GM23248 (cell line): ENCODE data around the gene KRTAP3-1. TPM values are rescaled to one million over a fixed set of nuclear protein-coding genes. Genes with fewer than 3 reads are reported as not detected.
"Not testable (repeated sequence)": the region's sequence is repeated elsewhere in the genome, so short reads cannot be mapped to it uniquely, and the experiment has no call there.

ENCODE experiments used
- DNase-seq: peaks from one replicate; pipeline ENCODE4 v3.0.0-alpha.2; 2015
- H2AFZ ChIP-seq: fragments of 200-600 bp; sonication (generic); 2 replicates; pipeline ENCODE4 v1.6.1; 2016; ENCODE audit warnings: antibody characterized with exemption
- H3F3A ChIP-seq: fragments of 200-600 bp; sonication (generic); 2 replicates; pipeline ENCODE4 v1.6.1; 2016; ENCODE audit warnings: mild to moderate bottlenecking, antibody characterized with exemption, mixed run types; ENCODE audit not compliant: insufficient read depth
- H3K27ac ChIP-seq: fragments of 200-600 bp; sonication (generic); 2 replicates; pipeline ENCODE4 v1.5.1; 2016; ENCODE audit warnings: mild to moderate bottlenecking
- H3K27me3 ChIP-seq: fragments of 200-600 bp; sonication (generic); replicated peaks from 2 replicates; pipeline ENCODE4 v1.6.1; 2016; ENCODE audit warnings: mild to moderate bottlenecking; ENCODE audit not compliant: insufficient read depth
- H3K36me3 ChIP-seq: fragments of 200-600 bp; sonication (generic); 2 replicates; pipeline ENCODE4 v1.6.1; 2016; ENCODE audit warnings: low read depth, mild to moderate bottlenecking
- H3K4me1 ChIP-seq: fragments of 200-600 bp; sonication (generic); 2 replicates; pipeline ENCODE4 v1.6.1; 2016; ENCODE audit warnings: mild to moderate bottlenecking; ENCODE audit not compliant: insufficient read depth
- H3K4me2 ChIP-seq: fragments of 200-600 bp; sonication (generic); one replicate; pipeline ENCODE4 v1.6.1; 2016; ENCODE audit warnings: mild to moderate bottlenecking; ENCODE audit not compliant: unreplicated experiment
- H3K4me3 ChIP-seq: fragments of 200-600 bp; sonication (generic); 2 replicates; pipeline ENCODE4 v1.5.1; 2016; ENCODE audit warnings: mild to moderate bottlenecking
- H3K79me2 ChIP-seq: fragments of 200-600 bp; sonication (generic); 2 replicates; pipeline ENCODE4 v1.6.1; 2016; ENCODE audit warnings: mild to moderate bottlenecking; ENCODE audit not compliant: insufficient read depth
- H3K9ac ChIP-seq: fragments of 200-600 bp; sonication (generic); 2 replicates; pipeline ENCODE4 v1.6.1; 2016; ENCODE audit warnings: mild to moderate bottlenecking
- H3K9me2 ChIP-seq: fragments of 200-600 bp; sonication (generic); 2 replicates; pipeline ENCODE4 v1.6.1; 2016; ENCODE audit warnings: mixed run types, mild to moderate bottlenecking, moderate library complexity; ENCODE audit not compliant: insufficient read depth
- H3K9me3 ChIP-seq: fragments of 200-600 bp; sonication (generic); one replicate; pipeline ENCODE4 v1.6.1; 2017; ENCODE audit warnings: low read depth
- H4K20me1 ChIP-seq: fragments of 200-600 bp; sonication (generic); 2 replicates; pipeline ENCODE4 v1.6.0; 2016; ENCODE audit not compliant: insufficient read depth
- EZH2 ChIP-seq: fragments of 200-600 bp; sonication (generic); IDR thresholded peaks from 2 replicates; pipeline ENCODE4 v1.6.1; 2018; ENCODE audit warnings: antibody characterized with exemption, mild to moderate bottlenecking; ENCODE audit not compliant: insufficient read depth, poor library complexity, severe bottlenecking
- EZH2phosphoT487 ChIP-seq: fragments of 200-600 bp; sonication (generic); IDR thresholded peaks from 2 replicates; pipeline ENCODE4 v1.6.1; 2018; ENCODE audit warnings: antibody characterized with exemption, moderate library complexity, mild to moderate bottlenecking, low read depth; ENCODE audit not compliant: insufficient read depth
- WGBS, 2 experiments: methylation state at CpG; one replicate each; pipeline ENCODE4 v1.1.6; 2015 to 2017; ENCODE audit warnings: low lambda C conversion rate in 2 of 2, low coverage in 1 of 2; ENCODE audit errors: missing lambda C conversion rate in 2 of 2; 5-methylcytosine and 5-hydroxymethylcytosine counted together
- in situ Hi-C: fragments of 300-500 bp; cut with MboI; formaldehyde crosslinking; loops from 2 replicates; pipeline ENCODE4 v1.15.0; 2020
- polyA plus RNA-seq: library from polyadenylated mRNA; unstranded; fragments of >200 nt; fragmentation: Nextera tagmentation; extraction: Ambion mirVana; gene quantifications from 2 replicates; pipeline ENCODE4 v1.2.1, GENCODE V29; 2016
- total RNA-seq: library from RNA; depleted of rRNA; stranded (reverse); fragments of >200 nt; shearing (Covaris generic); gene quantifications from 2 replicates; pipeline ENCODE4 v1.2.3, GENCODE V29; 2014

KRTAP3-1 gene
- total and polyA plus RNA-seq, 2 experiments from 2014 or later, result not detected

DNA sequence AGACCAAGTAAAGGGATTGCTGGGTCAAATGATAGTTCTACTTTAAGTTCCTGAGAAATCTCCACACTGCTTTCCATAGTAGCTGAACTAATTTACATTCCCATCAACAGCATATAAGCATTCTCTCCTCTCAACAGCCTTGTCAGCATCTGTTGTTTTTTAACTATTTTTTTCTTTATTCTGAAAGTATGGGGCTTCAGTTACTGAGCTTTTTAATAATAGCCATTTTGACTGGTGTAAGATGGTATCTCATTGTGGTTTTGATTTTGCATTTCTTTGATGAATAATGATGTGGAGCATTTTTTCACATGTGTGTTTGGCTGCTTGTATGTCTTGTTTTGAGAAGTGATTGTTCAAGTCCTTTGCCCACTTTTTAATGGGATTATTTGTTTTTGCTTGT is 43.6 kb upstream of the KRTAP3-1 start:
- no peaks in the 10 kb centered on the region for H3K9me2 ChIP-seq
- H3K9me3 ChIP-seq, result no peaks in the 10 kb centered on the region
- H3K4me2 ChIP-seq, result no peak overlapping the region
- no peak for TF ChIP-seq EZH2phosphoT487
- no peak for TF ChIP-seq EZH2
- H3K27ac ChIP-seq, result peak overlapping the region; percentile 22
- H3K79me2 ChIP-seq, result no peaks in the 10 kb centered on the region
- H3K9ac ChIP-seq, result no peak overlapping the region
- DNase-seq, result peak; percentile 42
- H4K20me1 ChIP-seq, result no peaks in the 10 kb centered on the region
- no peak overlapping the region for H3K4me3 ChIP-seq
- H3K27me3 ChIP-seq, result no peaks in the 10 kb centered on the region
- peaks cover 37% of the 10 kb centered on the region for H3F3A ChIP-seq
- H2AFZ ChIP-seq, result peak overlapping the region; percentile 31; the same call in 1 of the 2 replicates
- peaks cover 6% of the 10 kb centered on the region; the same call in 1 of the 2 replicates for H3K36me3 ChIP-seq
- peaks cover 28% of the 10 kb centered on the region for H3K4me1 ChIP-seq
- in situ Hi-C loops, result no loop called here

DNA sequence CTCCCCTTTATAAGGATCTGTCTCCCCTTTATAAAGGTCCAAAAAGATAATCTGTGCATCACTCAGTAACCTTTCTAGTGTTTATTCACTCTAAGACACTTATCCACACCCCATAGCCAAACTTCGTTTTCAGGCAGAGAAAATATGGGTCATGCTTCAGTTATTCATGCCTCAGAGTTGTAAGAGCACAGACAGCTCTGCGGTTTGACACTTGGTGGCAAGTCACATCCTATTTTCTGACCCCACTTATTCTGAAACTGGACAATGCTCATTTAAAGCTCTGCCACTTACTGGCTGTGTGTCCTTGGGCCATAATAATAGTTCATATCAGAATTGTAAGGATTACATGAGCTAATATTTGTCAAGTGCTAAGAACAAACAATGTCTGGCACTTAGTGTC is 40.2 kb upstream of the KRTAP3-1 start:
- no peaks in the 10 kb centered on the region for H4K20me1 ChIP-seq
- no peaks in the 10 kb centered on the region for H3K9me3 ChIP-seq
- no peaks in the 10 kb centered on the region for H3K79me2 ChIP-seq
- 4 to 9% methylated on average over 2 of the region's 2 CpGs for WGBS, 2 experiments
- peak; percentile 86 for DNase-seq
- no peaks in the 10 kb centered on the region for H3K27me3 ChIP-seq
- no peak overlapping the region for H3K4me3 ChIP-seq
- TF ChIP-seq EZH2phosphoT487 (0 out of 2 replicates have a peak, but pooled peaks have one; percentile 57), EZH2 (no peak)
- peak overlapping the region; percentile 61 for H3K4me2 ChIP-seq
- in situ Hi-C loops, result no loop called here
- H3K36me3 ChIP-seq, result peaks cover 6% of the 10 kb centered on the region; the same call in 1 of the 2 replicates
- 0 out of 2 replicates have a peak overlapping the region, but pooled peaks have one; percentile 6 for H2AFZ ChIP-seq
- H3F3A ChIP-seq, result peaks cover 39% of the 10 kb centered on the region
- H3K27ac ChIP-seq, result peak overlapping the region; percentile 84
- no peaks in the 10 kb centered on the region for H3K9me2 ChIP-seq
- H3K9ac ChIP-seq, result peak overlapping the region; percentile 39
- H3K4me1 ChIP-seq, result peaks cover 28% of the 10 kb centered on the region

DNA sequence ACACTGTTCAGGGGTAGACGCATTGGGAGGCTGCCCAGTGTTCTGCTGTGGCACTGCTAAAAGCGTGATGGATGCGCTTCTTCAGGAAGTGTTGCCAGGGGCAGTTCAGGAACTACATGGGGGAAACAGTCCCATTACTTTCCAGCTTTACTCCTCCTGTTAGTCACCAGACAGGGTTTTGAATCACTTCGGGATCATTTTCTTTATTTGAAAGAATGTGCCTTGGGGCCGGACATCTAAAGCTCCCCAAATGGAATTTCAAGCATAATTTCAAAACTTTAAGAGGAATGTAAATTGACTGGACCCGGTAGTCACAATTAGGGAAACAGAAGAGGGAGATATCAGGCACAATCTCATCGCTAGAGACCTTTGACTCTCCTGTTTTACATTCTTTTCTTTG is 39.5 kb upstream of the KRTAP3-1 start:
- no peaks in the 10 kb centered on the region for H3K9me2 ChIP-seq
- in situ Hi-C loops, result no loop called here
- H3F3A ChIP-seq, result peaks cover 35% of the 10 kb centered on the region
- no peaks in the 10 kb centered on the region for H3K79me2 ChIP-seq
- no peaks in the 10 kb centered on the region for H3K27me3 ChIP-seq
- H3K9ac ChIP-seq, result peak overlapping the region; percentile 39
- DNase-seq, result peak; percentile 76
- H3K27ac ChIP-seq, result peak overlapping the region; percentile 84
- H4K20me1 ChIP-seq, result no peaks in the 10 kb centered on the region
- peak overlapping the region; percentile 6; the same call in 1 of the 2 replicates for H2AFZ ChIP-seq
- H3K4me2 ChIP-seq, result peak overlapping the region; percentile 61
- no peaks in the 10 kb centered on the region for H3K9me3 ChIP-seq
- peaks cover 28% of the 10 kb centered on the region for H3K4me1 ChIP-seq
- H3K36me3 ChIP-seq, result peaks cover 3% of the 10 kb centered on the region; the same call in 1 of the 2 replicates
- 36 to 46% methylated on average over 7 of the region's 7 CpGs for WGBS, 2 experiments
- TF ChIP-seq EZH2 (no peak), EZH2phosphoT487 (no peak)
- H3K4me3 ChIP-seq, result no peak overlapping the region

DNA sequence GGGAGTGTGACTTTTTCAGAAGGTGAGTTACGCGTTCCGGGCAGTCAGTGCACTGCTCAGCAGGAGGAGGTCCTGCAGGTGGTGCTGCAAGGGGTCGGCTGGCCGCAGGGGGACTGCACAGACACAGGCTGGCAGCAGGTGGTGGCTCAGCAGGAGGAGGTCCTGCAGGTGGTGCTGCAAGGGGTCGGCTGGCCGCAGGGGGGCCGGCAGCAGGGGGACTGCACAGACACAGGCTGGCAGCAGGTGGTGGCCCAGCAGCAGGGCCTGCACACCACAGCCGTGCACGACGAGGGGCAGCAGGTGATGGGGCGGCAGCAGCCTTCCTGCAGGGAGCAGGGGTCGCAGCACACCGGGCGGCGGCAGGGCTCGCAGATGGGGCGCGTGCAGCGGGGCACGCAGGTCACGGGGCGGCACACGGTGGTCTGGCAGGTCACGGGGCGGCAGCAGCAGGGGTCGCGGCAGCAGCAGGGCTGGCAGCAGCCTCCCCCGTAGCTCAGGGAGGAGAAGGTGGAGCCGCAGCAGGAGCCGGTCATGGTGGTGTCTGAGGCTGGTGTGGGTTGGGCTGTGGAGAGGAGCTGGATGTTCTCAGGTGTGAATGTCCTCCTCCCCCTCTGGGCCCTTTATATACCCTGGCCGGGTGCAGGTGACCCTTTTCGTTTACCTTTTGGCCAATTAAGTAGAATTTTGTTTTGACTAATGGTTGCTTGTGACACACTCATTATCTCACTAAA is 38.0 kb upstream of the KRTAP3-1 start, which contains the start of gene KRTAP2-1:
Gene KRTAP2-1 (minus strand): TSS at position 582 of the 731 bp plus-strand sequence. CDS start 49 bp downstream, at position 533.
- WGBS, 2 experiments, result 88 to 92% methylated on average over 8 to 10 of the region's 33 CpGs
- DNase-seq, H3K27me3 ChIP-seq, in situ Hi-C loops, H3K9me2 ChIP-seq, H3K9me3 ChIP-seq, H2AFZ ChIP-seq, H4K20me1 ChIP-seq, H3K36me3 ChIP-seq, H3K79me2 ChIP-seq, H3K9ac ChIP-seq, H3K4me3 ChIP-seq: not testable (repeated sequence)
- Histone ChIP-seq H3F3A (peaks cover 23% of the 10 kb centered on the region), H3K4me1 (peaks cover 20% of the 10 kb centered on the region), H3K4me2 (peak within 1 kb of the TSS; percentile 61), H3K27ac (peak within 1 kb of the TSS; percentile 84)
